ENCODE data around the gene COL27A1.

COL27A1 gene

DNA sequence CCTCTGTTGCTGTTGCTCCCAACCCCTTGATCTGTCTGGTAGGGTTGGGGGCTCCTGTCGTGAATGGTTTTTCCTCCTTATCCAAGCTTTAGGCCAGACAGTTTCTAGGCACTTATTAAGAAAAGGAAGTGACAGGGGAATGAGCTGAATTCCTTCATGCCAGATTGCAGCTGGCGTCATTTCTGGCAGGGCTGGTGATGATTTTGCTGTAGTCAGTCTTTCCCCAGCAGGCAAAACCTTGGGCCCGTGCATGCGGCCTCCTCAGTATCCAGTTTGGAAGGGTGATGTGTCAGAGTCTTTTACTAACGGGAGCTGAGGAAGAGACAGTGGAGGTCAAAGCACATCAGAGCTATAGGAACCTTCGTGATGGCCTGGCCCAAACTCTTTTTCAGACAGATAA is 58.8 kb downstream of the COL27A1 start:
- Histone ChIP-seq H3K27ac (no peak overlapping the region), H3K4me1 (peaks cover 0 to 34% (median 27%) of the 10 kb centered on the region in 10 experiments; a peak in 14 of 20 replicates), H4K20me1 (peaks cover 0 to 61% (median 10%) of the 10 kb centered on the region in 11 experiments; a peak in 9 of 22 replicates), H3K4me2 (no peak overlapping the region), H3K9me3 (replicated peaks in 1 of 11) (no peaks in the 10 kb centered on the region), H3K36me3 (peaks cover 57 to 100% (median 87%) of the 10 kb centered on the region in 11 experiments), H3K27me3 (no peaks in the 10 kb centered on the region), H3K4me3 (no peak overlapping the region), H3K9ac (no peak overlapping the region)
- TF ChIP-seq Cebpa-rat (IDR thresholded peaks at IDR 0.05) = no peak

DNA sequence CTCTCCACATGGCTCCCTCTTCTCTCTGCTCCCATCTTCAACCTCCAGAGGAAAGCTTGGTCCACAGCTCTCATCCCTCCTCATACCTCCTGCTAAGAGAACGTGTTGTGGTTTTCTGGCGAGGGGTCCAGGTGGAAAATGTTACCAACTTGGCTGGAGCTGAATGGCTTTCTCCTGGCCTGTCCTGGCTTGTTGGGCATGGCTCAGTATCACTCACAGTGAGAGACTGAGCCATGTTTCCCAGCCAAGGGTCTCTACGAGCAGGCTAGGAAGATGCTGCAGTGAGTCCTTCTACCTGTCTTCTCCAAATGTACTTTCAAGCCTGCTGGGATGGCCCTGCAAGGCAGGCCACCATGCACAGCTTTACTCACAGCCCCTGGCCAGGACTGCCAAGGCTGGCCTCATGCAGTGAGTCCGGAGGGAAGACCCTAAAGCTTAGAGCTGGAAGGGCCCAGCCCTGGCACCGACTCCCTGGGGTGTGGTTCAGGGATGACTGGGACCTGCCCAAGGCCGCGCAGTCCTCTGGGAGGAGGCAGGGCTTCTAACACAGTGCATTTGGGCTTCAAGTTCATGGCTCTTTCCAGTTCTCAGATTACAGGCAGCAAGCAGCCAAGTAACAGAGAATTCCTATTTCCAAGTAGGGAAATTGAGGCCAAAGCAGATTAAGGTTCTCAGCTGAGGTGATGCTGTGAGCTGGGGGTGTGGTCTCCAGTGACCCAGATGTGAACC is 59.5 kb downstream of the COL27A1 start:
- no peak for TF ChIP-seq Cebpa-rat (IDR thresholded peaks at IDR 0.05)
- H3K27me3 ChIP-seq = no peaks in the 10 kb centered on the region
- no peaks in the 10 kb centered on the region for H3K9me3 ChIP-seq (replicated peaks in 1 of 11)
- H3K9ac ChIP-seq = no peak overlapping the region
- H3K4me1 ChIP-seq = peaks cover 0 to 34% (median 26%) of the 10 kb centered on the region in 10 experiments; a peak in 13 of 20 replicates
- no peak overlapping the region for H3K27ac ChIP-seq
- peaks cover 0 to 59% (median 10%) of the 10 kb centered on the region in 11 experiments; a peak in 9 of 22 replicates for H4K20me1 ChIP-seq
- peaks cover 58 to 100% (median 87%) of the 10 kb centered on the region in 11 experiments for H3K36me3 ChIP-seq
- H3K4me3 ChIP-seq = no peak overlapping the region
- H3K4me2 ChIP-seq = no peak overlapping the region

DNA sequence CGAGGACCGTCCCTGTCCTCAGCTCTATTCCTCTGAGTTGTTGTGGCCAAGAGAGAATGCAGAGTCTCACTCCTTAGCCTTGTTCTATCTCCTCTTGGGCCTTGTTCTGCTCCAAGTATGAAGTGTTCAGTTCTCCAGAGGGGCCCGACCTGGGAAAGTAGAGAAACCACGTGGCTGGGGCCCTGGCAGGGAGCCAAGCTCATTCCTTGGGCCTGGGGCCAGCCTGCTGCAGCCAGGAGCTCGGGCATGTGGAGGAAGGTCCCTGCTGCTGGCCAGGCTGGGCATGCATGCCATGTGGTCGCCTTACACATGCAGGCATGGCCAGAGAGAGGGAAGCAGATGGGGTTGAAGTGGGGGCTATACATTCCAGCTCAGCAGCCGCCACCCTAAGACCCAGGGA is 60.7 kb downstream of the COL27A1 start:
- H3K27me3 ChIP-seq = no peaks in the 10 kb centered on the region
- H3K4me3 ChIP-seq = no peak overlapping the region
- H4K20me1 ChIP-seq = peaks cover 0 to 46% (median 5%) of the 10 kb centered on the region in 11 experiments; a peak in 10 of 22 replicates
- H3K9ac ChIP-seq = no peak overlapping the region
- H3K4me1 ChIP-seq = peaks cover 0 to 31% (median 22%) of the 10 kb centered on the region in 10 experiments; a peak in 13 of 20 replicates
- H3K27ac ChIP-seq = no peak overlapping the region
- no peak for TF ChIP-seq Cebpa-rat (IDR thresholded peaks at IDR 0.05)
- H3K4me2 ChIP-seq = no peak overlapping the region
- peaks cover 57 to 99% (median 83%) of the 10 kb centered on the region in 11 experiments for H3K36me3 ChIP-seq
- no peaks in the 10 kb centered on the region for H3K9me3 ChIP-seq (replicated peaks in 1 of 11)

- Histone ChIP-seq H3K36me3 (peaks cover 48 to 99% (median 81%) of the 10 kb centered on the region in 11 experiments), H3K27me3 (no peaks in the 10 kb centered on the region), H3K27ac (no peak overlapping the region), H3K4me2 (no peak overlapping the region), H3K9me3 (replicated peaks in 1 of 11) (no peaks in the 10 kb centered on the region), H3K9ac (no peak overlapping the region), H4K20me1 (peaks cover 0 to 39% (median 9%) of the 10 kb centered on the region in 11 experiments; a peak in 9 of 22 replicates), H3K4me1 (peaks cover 0 to 31% (median 19%) of the 10 kb centered on the region in 10 experiments; a peak in 13 of 20 replicates), H3K4me3 (no peak overlapping the region)
- no peak for TF ChIP-seq Cebpa-rat (IDR thresholded peaks at IDR 0.05)
These were observed 61.6 kb downstream of the COL27A1 start for GRCh38 chr9:114216976-114217375.

DNA sequence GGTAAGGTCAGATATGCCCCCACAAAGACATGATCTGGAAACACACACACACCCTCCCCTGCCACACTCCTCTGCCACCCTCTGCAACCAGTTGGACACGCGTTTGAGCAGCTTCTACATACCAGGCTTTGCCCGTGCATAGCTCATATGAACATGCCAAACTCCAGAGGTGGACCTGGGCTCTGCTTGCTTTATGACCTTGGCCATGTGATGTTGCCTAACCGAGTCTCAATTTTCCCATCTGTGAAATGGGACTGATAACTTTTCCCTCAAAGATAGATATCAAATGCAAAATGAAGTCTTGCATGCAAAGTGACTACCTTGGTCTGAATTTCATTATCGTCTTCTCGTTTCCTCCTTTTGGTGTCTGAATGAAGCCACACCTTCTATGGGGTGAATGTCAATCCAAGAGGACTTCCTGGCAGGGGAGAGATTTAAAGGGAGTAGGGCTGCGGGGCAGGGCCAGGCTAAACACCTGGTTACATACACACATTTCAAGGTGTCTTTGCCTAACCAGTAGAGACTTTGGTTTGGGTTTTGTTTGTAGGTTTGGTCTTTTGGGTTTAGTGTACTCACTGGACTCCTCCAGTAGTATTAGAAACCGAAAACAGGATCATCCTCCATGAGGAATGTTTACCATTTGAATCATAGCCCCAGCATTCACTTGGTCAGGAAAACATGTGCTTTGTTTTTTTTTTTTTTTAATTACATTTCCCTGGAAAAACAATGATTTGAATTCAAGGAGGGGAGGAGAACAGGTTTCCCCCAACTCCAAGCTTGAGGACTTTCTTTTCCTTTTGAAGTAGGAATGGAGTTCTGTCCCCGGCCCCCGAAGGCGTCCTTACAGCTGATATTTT is 63.2 kb downstream of the COL27A1 start:
- H3K27ac ChIP-seq = no peak overlapping the region
- H4K20me1 ChIP-seq = peaks cover 0 to 26% (median 9%) of the 10 kb centered on the region in 11 experiments; a peak in 8 of 22 replicates
- no peaks in the 10 kb centered on the region for H3K27me3 ChIP-seq
- H3K4me3 ChIP-seq = no peak overlapping the region
- H3K4me1 ChIP-seq = peaks cover 0 to 28% (median 17%) of the 10 kb centered on the region in 10 experiments; a peak in 14 of 20 replicates
- no peak for TF ChIP-seq Cebpa-rat (IDR thresholded peaks at IDR 0.05)
- no peak overlapping the region for H3K9ac ChIP-seq
- no peaks in the 10 kb centered on the region for H3K9me3 ChIP-seq (replicated peaks in 1 of 11)
- H3K4me2 ChIP-seq = no peak overlapping the region
- peaks cover 34 to 99% (median 78%) of the 10 kb centered on the region in 11 experiments for H3K36me3 ChIP-seq

DNA sequence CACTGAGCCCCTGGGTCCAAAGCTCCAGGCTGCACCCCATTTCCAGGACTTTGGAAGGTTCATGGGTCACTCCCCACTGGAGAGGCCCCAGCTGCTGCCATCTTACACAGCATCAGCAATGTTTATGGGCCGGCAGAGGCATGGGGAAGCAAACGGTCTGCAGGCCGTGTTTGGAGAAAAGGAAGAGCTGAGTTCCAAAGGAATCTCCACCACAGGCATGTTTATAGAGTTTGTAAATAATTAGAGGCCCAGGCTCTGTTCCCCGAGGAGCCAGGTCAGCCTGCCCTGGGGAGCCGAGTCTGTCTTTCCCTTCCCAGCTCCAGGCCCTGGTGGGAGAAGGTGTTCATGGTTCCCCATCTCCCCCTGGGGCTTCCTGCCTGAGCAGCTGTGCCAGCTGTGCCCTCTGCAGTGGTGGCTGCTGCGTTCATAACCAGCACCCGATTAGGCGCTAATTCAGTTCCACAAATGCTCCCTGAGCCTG is 64.8 kb downstream of the COL27A1 start:
- no peak for TF ChIP-seq Cebpa-rat (IDR thresholded peaks at IDR 0.05)
- H3K4me2 ChIP-seq = peak overlapping the region in 5 of 11 experiments; percentile 14 to 38 (median 27); a peak in 7 of 22 replicates
- H3K36me3 ChIP-seq = peaks cover 19 to 99% (median 75%) of the 10 kb centered on the region in 11 experiments
- H3K27ac ChIP-seq = no peak overlapping the region
- H3K27me3 ChIP-seq = no peaks in the 10 kb centered on the region
- peaks cover 2 to 28% (median 20%) of the 10 kb centered on the region in 10 experiments; a peak in 19 of 20 replicates for H3K4me1 ChIP-seq
- H4K20me1 ChIP-seq = peaks cover 0 to 26% (median 4%) of the 10 kb centered on the region in 11 experiments; a peak in 8 of 22 replicates
- H3K9me3 ChIP-seq (replicated peaks in 1 of 11) = no peaks in the 10 kb centered on the region
- H3K9ac ChIP-seq = 0 out of 22 replicates have a peak overlapping the region, but pooled peaks of 1 of the 11 experiments have one; percentile 34
- no peak overlapping the region for H3K4me3 ChIP-seq

GRCh38 chr9:114221706-114222465 is 66.5 kb downstream of the COL27A1 start:
- Histone ChIP-seq H3K9me3 (replicated peaks in 1 of 11) (no peaks in the 10 kb centered on the region), H3K27me3 (no peaks in the 10 kb centered on the region), H3K27ac (no peak overlapping the region), H3K36me3 (peaks cover 13 to 99% (median 64%) of the 10 kb centered on the region in 11 experiments), H3K4me2 (0 out of 22 replicates have a peak overlapping the region, but pooled peaks of 3 of the 11 experiments have one; percentile 1 to 10 (median 2)), H3K4me3 (no peak overlapping the region), H3K9ac (no peak overlapping the region), H4K20me1 (peaks cover 0 to 15% (median 4%) of the 10 kb centered on the region in 11 experiments; a peak in 8 of 22 replicates), H3K4me1 (peaks cover 11 to 33% (median 24%) of the 10 kb centered on the region in 10 experiments; a peak in 19 of 20 replicates)
- TF ChIP-seq Cebpa-rat (IDR thresholded peaks at IDR 0.05) = no peak

Measured in BLaER1 treated with 17β-estradiol and CSF1 and Interleukin-3, amounts not matched to agents 10 nM and 100 nM (cell line).